GM21717 (cell line): ENCODE measurements around the gene LAMA3.

ENCODE experiments used
- ATAC-seq: cut with Tn5 transposase; IDR thresholded peaks from one replicate; pipeline ENCODE4 v1.9.1; 2021; ENCODE audit warnings: mild to moderate bottlenecking, moderate library complexity; ENCODE audit not compliant: unreplicated experiment

LAMA3 gene

DNA sequence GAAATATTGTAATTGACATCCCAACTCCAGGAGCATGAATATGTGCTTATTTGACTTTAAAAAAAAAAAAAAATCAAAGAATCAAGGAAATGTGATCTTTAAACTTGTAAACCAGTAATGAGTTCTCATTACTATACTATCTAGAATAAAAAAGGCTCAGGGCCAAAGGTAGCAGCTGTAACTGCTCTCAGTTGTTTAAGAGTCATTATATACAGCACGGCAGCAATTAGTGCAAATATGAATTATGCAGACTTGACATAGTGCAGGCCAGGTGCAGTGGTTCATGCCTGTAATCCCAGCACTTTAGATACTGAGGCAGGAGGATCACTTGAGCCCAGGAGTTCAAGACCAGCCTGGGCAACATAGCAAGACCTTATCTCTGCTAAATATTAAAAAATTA lies 199.6 kb downstream of the LAMA3 start:
- no peak for ATAC-seq

- ATAC-seq, result no peak
Observed at GRCh38 chr18:23889907-23890306, 200.7 kb downstream of the LAMA3 start.

GRCh38 chr18:23890589-23890988 lies 201.3 kb downstream of the LAMA3 start:
- ATAC-seq, result no peak

- no peak for ATAC-seq
Observed at GRCh38 chr18:23893653-23894052, 204.4 kb downstream of the LAMA3 start.

DNA sequence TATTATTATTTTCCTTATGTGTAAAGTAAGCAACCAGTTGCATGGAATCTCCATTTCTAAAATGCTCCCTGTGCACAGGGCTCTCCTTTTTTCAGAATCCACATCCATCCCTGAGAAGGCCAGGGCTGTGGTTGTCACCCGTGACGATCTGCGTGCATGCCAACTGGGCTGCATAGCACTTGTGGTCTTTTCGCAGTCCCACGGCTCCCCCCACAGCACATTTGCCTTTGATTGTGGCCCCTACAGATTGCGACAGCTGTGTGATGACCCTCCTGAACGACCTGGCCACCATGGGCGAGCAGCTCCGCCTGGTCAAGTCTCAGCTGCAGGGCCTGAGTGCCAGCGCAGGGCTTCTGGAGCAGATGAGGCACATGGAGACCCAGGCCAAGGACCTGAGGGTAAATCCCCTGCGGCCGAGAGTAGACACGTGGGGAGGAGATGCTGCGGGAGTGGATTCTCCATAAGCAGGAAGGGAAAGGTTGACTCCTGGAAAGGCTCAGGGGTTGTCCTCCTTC lies 205.5 kb downstream of the LAMA3 start:
- no peak for ATAC-seq

DNA sequence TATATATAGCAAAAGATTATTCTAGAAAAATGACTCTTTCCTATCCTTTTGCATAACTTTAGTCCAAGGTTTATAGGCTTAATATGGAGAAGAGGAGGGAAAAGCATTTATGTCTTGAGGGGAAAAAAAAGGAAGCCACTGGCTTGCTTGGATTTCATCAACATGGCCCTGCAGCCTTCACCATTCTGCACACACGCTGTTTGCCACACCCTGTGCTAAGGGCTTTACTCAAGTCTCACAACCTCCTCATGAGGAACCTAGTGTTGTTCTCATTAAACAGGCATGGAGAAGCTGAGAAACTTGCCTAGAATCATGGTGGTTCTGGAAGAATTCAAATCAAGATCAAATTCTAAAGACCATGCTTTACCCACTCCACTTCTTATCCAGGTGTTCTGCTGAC lies 208.0 kb downstream of the LAMA3 start:
- no peak for ATAC-seq

DNA sequence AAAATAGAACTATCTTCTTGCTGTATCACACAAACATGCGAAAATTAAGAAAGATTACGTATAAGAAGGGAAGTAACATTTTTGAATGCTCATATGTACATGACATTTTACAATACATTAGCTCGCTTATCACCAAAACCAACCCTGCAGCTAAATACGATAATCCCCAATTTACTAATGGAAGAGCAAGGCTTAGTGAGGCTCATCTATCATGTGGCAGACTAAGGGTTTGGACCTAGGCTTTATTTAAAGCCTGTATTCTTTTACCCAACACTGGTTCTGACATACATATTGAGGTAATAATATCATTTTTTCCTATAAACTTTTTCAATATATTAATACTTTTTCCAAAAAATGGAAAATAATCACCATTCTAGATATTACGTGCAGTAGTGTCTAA lies 208.5 kb downstream of the LAMA3 start:
- ATAC-seq, result no peak

- no peak for ATAC-seq
Observed at GRCh38 chr18:23900994-23901393, 211.7 kb downstream of the LAMA3 start.

DNA sequence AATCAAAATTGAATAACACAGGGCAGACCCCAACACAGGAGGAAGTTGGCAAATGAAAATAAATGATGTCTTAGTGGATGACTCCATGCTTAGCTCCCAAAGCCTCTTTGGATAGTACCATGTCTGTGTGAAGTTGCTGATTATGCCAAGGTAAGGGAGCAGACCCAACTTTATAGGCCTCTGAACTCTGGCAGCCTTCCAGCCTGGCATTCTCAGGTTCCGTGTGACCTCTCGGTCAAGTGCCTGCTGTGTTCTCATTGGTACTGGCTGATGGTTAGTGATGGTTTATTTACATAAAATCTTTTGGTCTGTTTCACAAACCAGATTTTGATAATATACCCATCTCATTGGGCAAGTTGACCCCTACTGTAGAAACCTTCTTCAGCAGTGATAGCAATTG lies 213.1 kb downstream of the LAMA3 start:
- no peak for ATAC-seq

- ATAC-seq, result no peak
Observed at GRCh38 chr18:23903971-23904370, 214.7 kb downstream of the LAMA3 start.

GRCh38 chr18:23906658-23907057 lies 217.4 kb downstream of the LAMA3 start:
- ATAC-seq, result no peak

GRCh38 chr18:23908827-23909226 lies 219.6 kb downstream of the LAMA3 start:
- no peak for ATAC-seq

- no peak for ATAC-seq
Observed at GRCh38 chr18:23910032-23910431, 220.8 kb downstream of the LAMA3 start.

DNA sequence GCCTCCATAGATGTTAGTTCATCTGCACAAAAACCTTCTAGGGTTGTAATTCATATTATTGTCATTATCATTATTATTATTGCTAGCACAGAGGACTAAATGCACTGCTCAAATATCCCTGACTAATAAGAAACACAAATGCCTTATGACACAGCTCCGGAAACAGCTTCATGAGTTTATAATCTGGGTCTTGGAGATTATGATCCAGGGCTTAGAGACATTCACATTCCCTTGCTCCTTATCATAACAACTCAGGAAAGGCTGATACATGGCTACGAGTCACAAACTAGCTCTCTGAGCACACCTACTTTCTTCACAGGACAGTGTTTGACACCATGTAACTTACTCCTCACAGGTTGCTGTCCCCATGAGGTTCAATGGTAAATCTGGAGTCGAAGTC lies 223.1 kb downstream of the LAMA3 start:
- ATAC-seq, result no peak

DNA sequence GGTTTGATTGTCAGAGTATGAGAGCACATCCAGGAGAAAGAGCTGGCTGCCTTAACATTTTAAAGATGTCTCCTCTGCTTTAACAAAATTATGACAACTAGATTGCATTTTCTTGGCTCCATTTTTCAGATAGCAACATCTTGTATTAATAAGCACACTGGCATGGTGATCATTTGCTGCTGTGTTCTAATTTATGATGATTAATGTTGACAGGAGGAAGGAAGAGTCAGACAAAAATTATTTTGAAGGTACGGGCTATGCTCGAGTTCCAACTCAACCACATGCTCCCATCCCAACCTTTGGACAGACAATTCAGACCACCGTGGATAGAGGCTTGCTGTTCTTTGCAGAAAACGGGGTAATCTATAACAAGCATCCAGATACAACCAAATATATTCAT lies 227.1 kb downstream of the LAMA3 start:
- no peak for ATAC-seq

GRCh38 chr18:23918395-23919032 lies 229.3 kb downstream of the LAMA3 start:
- ATAC-seq, result no peak

DNA sequence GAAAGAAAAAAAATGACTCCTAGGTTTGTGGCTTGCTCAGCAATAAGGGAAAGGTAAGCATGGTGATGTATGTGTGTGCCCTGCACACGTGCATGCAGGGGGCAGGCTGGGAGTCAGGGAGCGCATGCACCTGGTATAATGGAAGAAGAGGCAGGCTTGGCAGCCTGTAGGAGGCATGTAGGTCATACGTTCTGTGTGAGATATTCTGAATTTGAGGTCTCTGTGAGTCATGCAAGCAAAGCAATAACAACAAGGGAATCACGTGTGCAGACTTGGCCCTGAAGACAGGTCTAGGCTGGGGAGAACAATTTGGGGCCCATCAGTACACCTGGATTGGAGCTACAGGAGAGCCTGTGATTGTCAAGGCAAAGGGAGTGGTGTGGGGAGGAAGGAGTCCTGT lies 230.8 kb downstream of the LAMA3 start:
- no peak for ATAC-seq

DNA sequence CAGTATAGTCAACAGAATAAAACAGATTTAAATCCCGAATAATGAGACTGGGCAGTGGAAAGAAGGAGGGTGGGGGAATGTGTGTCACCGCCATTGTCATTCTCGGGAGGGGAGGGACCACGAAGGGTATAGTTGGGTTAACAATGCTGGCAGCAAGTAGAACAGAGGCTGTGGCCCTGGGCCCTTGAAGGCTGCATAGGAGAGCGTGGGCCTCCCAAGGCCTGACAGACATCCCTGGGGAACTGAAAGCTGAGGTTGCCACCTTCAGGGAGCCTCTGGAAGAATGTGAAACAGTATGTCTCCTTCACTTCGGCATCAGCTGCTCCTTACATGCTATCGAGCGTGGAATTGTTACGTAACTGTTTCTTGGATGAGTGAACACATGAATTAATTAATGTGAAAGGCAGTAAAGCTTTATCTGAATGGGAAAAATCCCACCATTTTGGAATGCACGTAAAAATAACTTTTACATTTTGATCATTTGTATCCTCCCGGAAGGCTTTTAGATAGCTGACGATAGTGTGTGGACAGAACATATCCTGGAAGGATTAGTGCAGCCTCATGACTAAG lies 232.5 kb downstream of the LAMA3 start:
- ATAC-seq, result no peak

GRCh38 chr18:23922939-23923338 lies 233.7 kb downstream of the LAMA3 start:
- ATAC-seq, result no peak

- no peak for ATAC-seq
Observed at GRCh38 chr18:23924813-23925212, 235.6 kb downstream of the LAMA3 start.

- no peak for ATAC-seq
Observed at GRCh38 chr18:23926571-23926970, 237.3 kb downstream of the LAMA3 start.

GRCh38 chr18:23927821-23928746 lies 238.8 kb downstream of the LAMA3 start:
- ATAC-seq, result no peak
